Embryonic facial prominence (tissue), 1 donor: ENCODE data around the gene OVOL3.
A peak's percentile ranks its signal among the peaks of the same experiment; 100 is the strongest.
"Not testable (repeated sequence)": the region's sequence is repeated elsewhere in the genome, so short reads cannot be mapped to it uniquely, and the experiment has no call there.

Experiments
- DNase-seq: peaks from one replicate; pipeline ENCODE4 v3.0.0-alpha.2; 2016; ENCODE audit errors: extremely low spot score

The OVOL3 gene

GRCh38 chr19:36131221-36131620 is 20.3 kb downstream of the OVOL3 start:
- DNase-seq: not testable (repeated sequence)

GRCh38 chr19:36134867-36135266 is 23.9 kb downstream of the OVOL3 start:
- not testable (repeated sequence) for DNase-seq

- DNase-seq: no peak
These were observed 26.2 kb downstream of the OVOL3 start for GRCh38 chr19:36136964-36137686.

GRCh38 chr19:36139120-36139472 is 28.2 kb downstream of the OVOL3 start:
- no peak for DNase-seq

GRCh38 chr19:36139473-36140303 is 28.7 kb downstream of the OVOL3 start, which contains the start of gene CAPNS1:
Gene CAPNS1 (plus strand): TSS chr19:36140066. CDS start chr19:36141012, 946 bp downstream.
- DNase-seq: peak; percentile 92

GRCh38 chr19:36140304-36141038 is 29.5 kb downstream of the OVOL3 start:
- DNase-seq: peak; percentile 38

GRCh38 chr19:36141039-36141927 is 30.3 kb downstream of the OVOL3 start:
- peak; percentile 75 for DNase-seq

- DNase-seq: no peak
These were observed 31.1 kb downstream of the OVOL3 start for GRCh38 chr19:36142046-36142445.

- DNase-seq: no peak
These were observed 31.6 kb downstream of the OVOL3 start for GRCh38 chr19:36142496-36142895.

- no peak for DNase-seq
These were observed 33.7 kb downstream of the OVOL3 start for GRCh38 chr19:36144624-36145023.

- DNase-seq: no peak
These were observed 38.9 kb downstream of the OVOL3 start for GRCh38 chr19:36149673-36150406.

GRCh38 chr19:36150586-36150985 is 39.6 kb downstream of the OVOL3 start:
- DNase-seq: no peak

- DNase-seq: no peak
These were observed 40.4 kb downstream of the OVOL3 start for GRCh38 chr19:36151144-36152018.

GRCh38 chr19:36152019-36152351 is 41.0 kb downstream of the OVOL3 start:
- DNase-seq: no peak

GRCh38 chr19:36152352-36153091 is 41.6 kb downstream of the OVOL3 start, which contains the start of gene COX7A1:
Gene COX7A1 (minus strand): TSS chr19:36152447. CDS start chr19:36152407, 40 bp downstream.
- DNase-seq: no peak

- no peak for DNase-seq
These were observed 42.2 kb downstream of the OVOL3 start for GRCh38 chr19:36153126-36153525.

- DNase-seq: no peak
These were observed 50.1 kb downstream of the OVOL3 start for GRCh38 chr19:36160821-36161596.
